MCF 10A (cell line): ENCODE results near the gene KIAA1210. TPM values are rescaled to one million over a fixed set of nuclear protein-coding genes. Genes with fewer than 3 reads are reported as not detected.

ENCODE experiments used
- BruUV-seq: library from RNA; stranded (reverse); fragments of 400-500 nt; replicated peaks from 2 replicates; lab custom pipeline; 2021; lab: Mats Ljungman, UMichigan
- CTCF ChIA-PET: fragments of 300-600 bp; sonication (Branson Sonifier 250); formaldehyde crosslinking; extraction: SDS; loops from one replicate; lab custom pipeline; 2021; ENCODE audit warnings: antibody characterized with exemption, inconsistent platforms; lab: Yijun Ruan, JAX
- POLR2A ChIA-PET: fragments of 300-600, 350-650 bp; sonication (Branson Sonifier 250); formaldehyde crosslinking; extraction: SDS; loops from one replicate; lab custom pipeline; 2020; ENCODE audit warnings: antibody characterized with exemption, inconsistent platforms; lab: Yijun Ruan, JAX
- DNase-seq: peaks from one replicate; pipeline ENCODE4 v3.0.0-alpha.2; 2018; ENCODE audit not compliant: unreplicated experiment
- H3K27ac Mint-ChIP-seq: one replicate; pipeline ENCODE4 v1.8.0; 2022; ENCODE audit warnings: mild to moderate bottlenecking, low read depth, mixed read lengths; ENCODE audit not compliant: unreplicated experiment
- H3K27me3 Mint-ChIP-seq: one replicate; pipeline ENCODE4 v1.8.0; 2022; ENCODE audit warnings: mixed read lengths; ENCODE audit not compliant: insufficient read depth, unreplicated experiment
- H3K36me3 Mint-ChIP-seq: one replicate; pipeline ENCODE4 v1.8.0; 2022; ENCODE audit warnings: mild to moderate bottlenecking, moderate library complexity, mixed read lengths; ENCODE audit not compliant: insufficient read depth, unreplicated experiment
- H3K4me1 Mint-ChIP-seq: one replicate; pipeline ENCODE4 v1.8.0; 2022; ENCODE audit warnings: mixed read lengths; ENCODE audit not compliant: insufficient read depth, unreplicated experiment
- H3K4me3 Mint-ChIP-seq: one replicate; pipeline ENCODE4 v1.8.0; 2022; ENCODE audit warnings: mild to moderate bottlenecking, moderate library complexity, mixed read lengths; ENCODE audit not compliant: unreplicated experiment
- H3K9me3 Mint-ChIP-seq: one replicate; pipeline ENCODE4 v1.8.0; 2022; ENCODE audit warnings: mixed read lengths; ENCODE audit not compliant: unreplicated experiment
- CTCF ChIP-seq: fragments of 200-600 bp; IDR thresholded peaks from one replicate; pipeline ENCODE4 v1.8.0; 2022; ENCODE audit warnings: antibody characterized with exemption, mild to moderate bottlenecking; ENCODE audit not compliant: unreplicated experiment
- intact Hi-C: fragments of 100-400 bp; cut with micrococcal nuclease; formaldehyde crosslinking; loops from 2 replicates; pipeline ENCODE4 v1.14.1; 2022
- total RNA-seq: library from RNA; stranded (reverse); gene quantifications from 2 replicates; pipeline ENCODE4 v1.2.3, GENCODE V29; 2022

KIAA1210 gene
- total RNA-seq, 1 experiment from 2014 or later, result not detected

- H3K9me3 Mint-ChIP-seq, result no peaks in the 10 kb centered on the region
- no peak for TF ChIP-seq CTCF
- peaks cover 28% of the 10 kb centered on the region for H3K27me3 Mint-ChIP-seq
- no peak for DNase-seq
- intact Hi-C loops, result no loop called here
- no peaks in the 10 kb centered on the region for H3K4me1 Mint-ChIP-seq
- H3K36me3 Mint-ChIP-seq, result no peaks in the 10 kb centered on the region
- POLR2A ChIA-PET, result no interaction called here
- H3K27ac Mint-ChIP-seq, result no peak overlapping the region
- H3K4me3 Mint-ChIP-seq, result no peak overlapping the region
- BruUV-seq, result no TSS peak
- CTCF ChIA-PET, result no interaction called here
Measured at GRCh38 chrX:119158226-119158625, 30.6 kb upstream of the KIAA1210 start.

DNA sequence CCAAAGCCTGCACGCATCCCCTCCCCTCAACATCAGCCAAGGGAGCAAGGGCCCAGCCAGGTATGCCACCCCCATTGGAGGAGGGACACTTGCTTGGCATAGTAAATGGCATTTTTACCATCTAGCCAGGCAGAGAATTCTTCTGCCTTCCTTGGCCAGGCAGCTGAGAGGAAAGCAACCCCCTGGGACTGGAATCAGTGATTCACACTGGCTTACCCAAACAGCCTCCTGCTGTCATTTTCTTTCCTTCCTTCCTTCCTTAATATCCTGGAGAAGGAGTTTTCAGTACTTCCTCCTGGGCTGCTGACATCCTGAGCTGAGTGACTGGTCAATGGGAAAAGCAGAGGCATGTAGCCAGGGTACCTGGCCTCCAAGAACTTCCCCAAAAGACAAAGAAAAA lies 28.6 kb upstream of the KIAA1210 start:
- H3K4me3 Mint-ChIP-seq, result no peak overlapping the region
- ChIA-PET POLR2A (no interaction called here), CTCF (interaction anchor here (0.6 kb wide), 1 partner anchor 675 kb away, joined by 5 read pairs; no protein-coding TSS in a partner anchor)
- H3K27me3 Mint-ChIP-seq, result peaks cover 45% of the 10 kb centered on the region
- no peak overlapping the region for H3K27ac Mint-ChIP-seq
- BruUV-seq, result no TSS peak
- H3K9me3 Mint-ChIP-seq, result no peaks in the 10 kb centered on the region
- no peak for TF ChIP-seq CTCF
- H3K4me1 Mint-ChIP-seq, result no peaks in the 10 kb centered on the region
- no peaks in the 10 kb centered on the region for H3K36me3 Mint-ChIP-seq
- no peak for DNase-seq
- intact Hi-C loops, result no loop called here

GRCh38 chrX:119155416-119156035 lies 27.9 kb upstream of the KIAA1210 start:
- Mint-ChIP-seq H3K4me3 (no peak overlapping the region), H3K9me3 (no peaks in the 10 kb centered on the region), H3K4me1 (no peaks in the 10 kb centered on the region), H3K27me3 (peaks cover 46% of the 10 kb centered on the region), H3K36me3 (no peaks in the 10 kb centered on the region), H3K27ac (no peak overlapping the region)
- intact Hi-C loops, result no loop called here
- CTCF ChIA-PET, result no interaction called here
- DNase-seq, result peak; percentile 69
- BruUV-seq, result no TSS peak
- no peak for TF ChIP-seq CTCF
- POLR2A ChIA-PET, result no interaction called here

DNA sequence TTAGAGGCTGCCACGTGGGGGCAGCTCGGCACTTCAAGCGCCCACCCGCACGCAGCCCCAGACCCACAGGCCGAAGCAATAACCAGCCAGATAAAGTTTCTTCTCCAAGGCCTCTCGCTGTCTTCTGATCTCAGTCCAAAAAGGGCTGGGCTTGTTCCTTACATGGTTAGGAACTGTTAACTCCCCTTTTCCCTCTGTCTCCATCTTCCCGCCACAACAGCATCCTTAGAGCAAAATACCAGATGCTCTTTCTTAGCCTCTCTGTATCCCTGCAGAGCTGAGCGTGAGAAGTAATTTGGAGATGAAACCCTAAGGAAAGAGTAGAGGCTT lies 23.4 kb upstream of the KIAA1210 start:
- ChIA-PET POLR2A (no interaction called here), CTCF (no interaction called here)
- no peak overlapping the region for H3K27ac Mint-ChIP-seq
- H3K27me3 Mint-ChIP-seq, result peaks cover 46% of the 10 kb centered on the region
- no peak overlapping the region for H3K4me3 Mint-ChIP-seq
- H3K4me1 Mint-ChIP-seq, result no peaks in the 10 kb centered on the region
- no peaks in the 10 kb centered on the region for H3K36me3 Mint-ChIP-seq
- H3K9me3 Mint-ChIP-seq, result no peaks in the 10 kb centered on the region
- intact Hi-C loops, result no loop called here
- no TSS peak for BruUV-seq
- no peak for DNase-seq
- no peak for TF ChIP-seq CTCF
